GM18951 (cell line): Measurements from ENCODE around the gene DTNBP1.

Experiments
- POLR2A ChIP-seq: IDR thresholded peaks from 4 replicates; pipeline ENCODE4 v1.6.1; 2011; ENCODE audit warnings: mild to moderate bottlenecking; ENCODE audit not compliant: insufficient read length, insufficient read depth; ENCODE audit errors: extremely low read depth
- in situ Hi-C: fragments of 300-500 bp; cut with MboI; formaldehyde crosslinking; loops from one replicate; pipeline ENCODE4 v1.12.0; 2022; ENCODE audit warnings: low sequenced_read_pairs, mixed read lengths, inconsistent platforms; ENCODE audit not compliant: unreplicated experiment

The DTNBP1 gene

DNA sequence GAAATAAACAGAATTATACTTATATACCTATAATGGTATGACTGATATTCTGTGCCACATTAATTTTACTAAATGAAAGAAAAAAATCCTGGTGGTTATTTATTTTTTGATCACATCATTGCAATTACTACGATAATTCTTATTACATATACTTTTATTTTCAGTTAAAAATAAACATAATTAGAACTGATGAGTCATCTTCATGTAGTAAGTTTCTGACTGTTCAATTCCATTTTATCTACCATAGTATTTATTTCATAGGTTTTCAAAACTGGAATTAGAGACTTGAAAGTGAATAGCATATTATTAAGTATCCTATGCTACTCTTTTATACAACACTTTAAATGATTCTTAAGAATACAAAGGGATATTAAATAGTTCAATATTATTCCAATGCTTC, 80.3 kb downstream of the DTNBP1 start:
- in situ Hi-C loops = no loop called here
- no peak for TF ChIP-seq POLR2A

DNA sequence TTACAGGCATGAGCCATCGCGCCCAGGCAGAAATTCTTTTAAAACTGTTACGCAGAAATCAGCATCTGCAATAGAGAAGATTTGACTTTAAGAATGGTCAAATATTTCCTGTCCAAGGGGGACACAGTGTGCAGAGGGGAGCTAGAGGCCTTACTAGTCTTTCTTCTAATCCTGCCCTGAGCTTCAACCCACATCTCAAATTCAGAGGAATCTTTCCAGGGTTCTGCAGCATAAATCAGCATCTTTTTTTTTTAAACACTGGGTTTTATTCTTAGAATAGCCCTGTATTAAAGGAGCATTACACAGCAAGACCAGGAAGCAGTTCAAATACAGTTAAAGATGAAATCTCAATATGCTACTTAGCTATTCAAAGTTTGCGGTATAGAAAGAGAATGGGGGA, 81.1 kb downstream of the DTNBP1 start:
- no peak for TF ChIP-seq POLR2A
- in situ Hi-C loops = no loop called here

DNA sequence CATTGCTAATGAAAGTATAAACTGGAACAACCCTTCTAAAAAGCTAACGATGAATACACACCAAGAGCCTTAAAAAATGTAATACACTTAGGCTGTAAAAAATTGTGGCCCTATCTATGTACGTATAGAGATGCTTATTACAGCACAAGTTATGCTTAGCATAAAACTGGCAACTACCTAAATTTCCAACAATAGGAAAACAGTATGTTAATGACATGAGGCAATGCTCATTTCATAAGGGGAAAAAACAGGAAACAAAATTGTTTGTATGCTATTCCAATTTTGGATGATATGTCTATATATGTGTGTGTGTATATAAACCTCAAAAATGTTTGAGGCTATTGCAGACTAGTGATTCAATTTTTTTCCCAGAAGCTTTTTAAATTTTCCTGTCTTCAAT, 82.5 kb downstream of the DTNBP1 start:
- no peak for TF ChIP-seq POLR2A
- in situ Hi-C loops = no loop called here

DNA sequence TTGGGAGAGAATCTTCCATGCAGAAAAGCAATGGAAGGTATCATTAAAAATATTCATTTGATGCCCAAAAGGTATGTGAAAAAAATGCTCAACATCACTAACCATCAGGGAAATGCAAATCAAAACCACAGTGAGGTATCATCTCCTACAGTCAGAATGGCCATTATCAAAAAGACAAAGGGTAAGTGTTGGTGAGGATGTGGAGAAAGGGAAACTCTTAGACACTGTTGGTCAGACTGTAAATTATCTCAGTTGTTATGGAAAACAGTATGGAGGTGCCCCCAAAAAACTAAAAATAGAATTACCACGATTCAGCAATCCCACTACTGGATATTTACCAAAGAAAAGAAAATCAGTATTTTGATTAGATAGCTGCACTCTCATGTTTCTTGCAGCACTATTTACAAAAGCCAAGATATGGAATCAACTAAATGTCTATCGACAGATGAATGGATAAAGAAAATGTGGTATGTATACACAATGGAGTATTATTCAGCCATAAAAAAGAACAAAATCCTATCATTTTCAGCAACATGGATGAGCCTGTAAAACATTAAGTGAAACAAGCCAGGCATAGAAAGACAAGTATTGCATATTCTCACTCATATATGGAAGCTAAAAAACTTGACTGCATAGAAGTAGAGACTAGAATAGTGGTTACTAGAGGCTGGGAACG, 84.0 kb downstream of the DTNBP1 start:
- TF ChIP-seq POLR2A = no peak
- in situ Hi-C loops = no loop called here

DNA sequence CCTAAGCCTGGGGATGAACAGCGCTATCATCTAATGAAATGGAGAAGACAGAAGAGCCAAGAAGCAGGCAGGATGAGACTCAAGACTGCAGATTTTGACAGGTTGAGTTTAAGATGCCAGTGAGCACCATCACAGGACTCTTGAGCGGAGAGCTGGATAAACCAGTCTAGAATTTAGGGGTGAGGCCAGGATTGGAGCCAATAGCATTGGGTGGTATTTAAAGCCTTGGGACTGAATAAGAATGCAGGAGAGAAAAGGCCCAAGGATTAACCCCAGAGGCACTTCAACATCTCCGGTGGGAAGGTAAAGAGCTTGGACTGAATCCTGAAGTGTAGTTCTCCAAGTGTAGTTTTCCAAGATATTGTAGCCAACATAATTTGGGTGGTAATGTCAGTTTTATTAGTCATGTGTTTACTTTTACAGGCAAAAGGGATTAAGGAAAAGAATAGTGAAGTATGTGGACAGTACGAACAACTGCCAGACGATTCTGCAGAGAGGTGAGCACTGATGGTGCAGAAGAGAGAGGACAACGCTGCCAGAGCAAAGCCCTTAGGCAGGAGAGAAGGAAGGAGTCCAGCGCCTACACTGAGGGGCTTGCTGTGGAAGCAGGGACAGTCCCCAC, 85.2 kb downstream of the DTNBP1 start:
- TF ChIP-seq POLR2A = no peak
- in situ Hi-C loops = no loop called here

DNA sequence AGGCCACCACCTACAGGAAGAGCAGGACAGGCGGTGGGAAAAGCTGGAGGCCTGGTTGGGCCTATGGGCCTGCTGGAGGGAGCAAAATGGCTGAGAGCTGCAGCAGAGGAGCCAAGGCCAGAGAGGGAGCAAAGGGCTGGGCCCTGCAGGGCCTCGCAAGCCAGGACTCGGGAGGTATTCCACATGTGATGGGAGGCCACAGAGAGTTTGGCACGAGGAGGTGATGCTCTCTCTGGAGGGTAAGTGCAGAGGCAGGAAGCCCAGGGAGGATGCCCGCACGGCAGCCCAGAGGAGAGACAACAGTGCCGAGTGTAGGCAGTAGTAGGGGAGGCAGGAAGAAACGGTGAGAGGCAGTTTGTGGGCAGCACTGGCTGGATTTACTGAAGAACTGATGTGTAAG, 85.7 kb downstream of the DTNBP1 start:
- no peak for TF ChIP-seq POLR2A
- in situ Hi-C loops = no loop called here

- TF ChIP-seq POLR2A = no peak
- in situ Hi-C loops = no loop called here
Observed at GRCh38 chr6:15575357-15576033, 87.3 kb downstream of the DTNBP1 start.

DNA sequence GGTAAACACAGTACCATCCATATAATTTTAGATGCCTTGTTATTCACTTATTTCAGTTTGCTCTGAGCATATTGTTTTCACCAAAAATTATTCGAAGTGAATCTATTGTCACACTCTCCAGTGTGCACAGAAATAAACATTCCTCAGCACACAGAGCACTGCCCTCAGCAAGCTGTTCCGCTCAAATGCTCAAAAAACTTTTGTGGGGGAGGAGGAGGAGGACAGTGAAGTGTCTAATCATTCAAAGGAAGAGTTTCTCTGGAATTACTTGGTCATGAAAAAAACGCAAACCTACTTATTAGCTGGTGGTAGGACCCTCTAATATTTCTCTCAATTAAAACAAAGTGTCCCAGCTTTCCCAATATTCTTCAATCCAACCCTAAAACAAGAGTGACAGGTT, 88.3 kb downstream of the DTNBP1 start:
- no peak for TF ChIP-seq POLR2A
- in situ Hi-C loops = no loop called here

DNA sequence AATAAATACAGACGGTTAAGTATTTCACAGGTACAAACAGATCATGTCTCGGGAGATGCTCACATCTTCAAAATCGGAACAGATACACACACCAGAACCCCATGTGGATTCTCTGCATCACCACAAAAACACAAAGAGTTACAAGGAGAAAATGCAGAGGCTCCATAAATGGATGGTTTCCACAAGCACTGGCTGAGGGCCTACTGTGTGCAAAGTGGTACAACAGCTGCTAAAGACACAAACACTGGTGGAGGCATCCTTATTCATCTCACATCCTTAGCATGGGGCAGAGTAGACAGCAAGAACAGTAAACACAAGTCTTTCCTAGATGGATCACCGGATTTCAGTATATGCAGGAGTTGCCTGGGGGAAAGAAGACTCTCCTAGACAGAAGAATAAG, 88.8 kb downstream of the DTNBP1 start:
- in situ Hi-C loops = no loop called here
- no peak for TF ChIP-seq POLR2A

DNA sequence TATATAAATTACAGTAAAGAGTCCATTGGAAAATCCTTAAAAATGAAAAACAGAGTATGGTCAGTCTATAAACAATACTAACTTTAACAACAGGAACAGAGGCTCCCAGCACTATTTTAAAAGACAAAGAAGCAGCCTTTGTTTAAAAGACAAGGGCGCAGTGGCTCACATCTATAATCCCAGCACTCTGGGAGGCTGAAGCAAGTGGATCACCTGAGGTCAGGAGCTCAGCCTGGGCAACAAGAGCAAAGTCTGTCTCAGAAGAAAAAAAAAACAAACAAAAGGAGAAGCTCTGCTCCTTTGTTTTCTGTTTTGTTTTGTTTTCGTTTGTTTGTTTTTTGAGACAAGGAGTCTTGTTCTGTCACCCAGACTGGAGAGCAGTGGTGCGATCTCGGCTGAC, 89.4 kb downstream of the DTNBP1 start:
- in situ Hi-C loops = no loop called here
- no peak for TF ChIP-seq POLR2A

DNA sequence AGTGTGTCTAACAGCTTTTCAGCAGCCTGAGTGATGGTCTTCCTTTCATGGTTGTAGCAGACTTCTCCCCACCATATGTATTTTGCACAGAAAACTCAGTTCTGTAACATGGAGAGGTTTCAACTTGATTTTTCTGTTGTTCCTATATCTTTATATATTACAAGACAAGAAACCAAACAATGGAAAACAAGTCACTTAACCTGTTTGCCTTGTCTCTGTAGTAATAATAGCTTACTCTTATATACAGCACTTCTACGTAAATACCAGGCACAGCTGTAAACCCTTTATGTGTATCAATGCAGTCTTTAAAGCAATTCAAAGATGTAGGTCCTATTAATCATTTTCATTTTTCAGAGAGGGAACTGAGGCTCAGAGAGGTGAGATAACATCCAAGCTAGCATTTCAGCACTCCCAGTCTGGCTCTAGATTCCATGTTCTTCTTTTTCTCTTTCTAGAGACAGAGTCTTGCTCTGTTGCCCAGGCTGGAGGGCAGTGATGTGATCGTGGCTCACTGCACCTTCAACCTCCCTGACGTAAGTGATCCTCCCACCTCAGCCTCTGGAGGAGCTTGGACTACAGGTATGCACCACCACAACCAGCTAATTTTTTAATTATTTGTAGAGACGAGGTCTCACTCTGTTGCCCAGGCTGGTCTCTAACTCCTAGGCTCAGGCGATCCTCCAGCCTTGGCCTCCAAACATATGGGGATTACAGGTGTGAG, 90.4 kb downstream of the DTNBP1 start:
- in situ Hi-C loops = no loop called here
- no peak for TF ChIP-seq POLR2A

GRCh38 chr6:15570171-15570570, 92.7 kb downstream of the DTNBP1 start:
- in situ Hi-C loops = no loop called here
- no peak for TF ChIP-seq POLR2A
